ENCODE data around the gene TMEM203.

The TMEM203 gene

GRCh38 chr9:137163365-137163715 lies 42.1 kb downstream of the TMEM203 start:
- DNase-seq: no peak

- no peak for DNase-seq
Measured at GRCh38 chr9:137162505-137163364, 42.7 kb downstream of the TMEM203 start.

DNA sequence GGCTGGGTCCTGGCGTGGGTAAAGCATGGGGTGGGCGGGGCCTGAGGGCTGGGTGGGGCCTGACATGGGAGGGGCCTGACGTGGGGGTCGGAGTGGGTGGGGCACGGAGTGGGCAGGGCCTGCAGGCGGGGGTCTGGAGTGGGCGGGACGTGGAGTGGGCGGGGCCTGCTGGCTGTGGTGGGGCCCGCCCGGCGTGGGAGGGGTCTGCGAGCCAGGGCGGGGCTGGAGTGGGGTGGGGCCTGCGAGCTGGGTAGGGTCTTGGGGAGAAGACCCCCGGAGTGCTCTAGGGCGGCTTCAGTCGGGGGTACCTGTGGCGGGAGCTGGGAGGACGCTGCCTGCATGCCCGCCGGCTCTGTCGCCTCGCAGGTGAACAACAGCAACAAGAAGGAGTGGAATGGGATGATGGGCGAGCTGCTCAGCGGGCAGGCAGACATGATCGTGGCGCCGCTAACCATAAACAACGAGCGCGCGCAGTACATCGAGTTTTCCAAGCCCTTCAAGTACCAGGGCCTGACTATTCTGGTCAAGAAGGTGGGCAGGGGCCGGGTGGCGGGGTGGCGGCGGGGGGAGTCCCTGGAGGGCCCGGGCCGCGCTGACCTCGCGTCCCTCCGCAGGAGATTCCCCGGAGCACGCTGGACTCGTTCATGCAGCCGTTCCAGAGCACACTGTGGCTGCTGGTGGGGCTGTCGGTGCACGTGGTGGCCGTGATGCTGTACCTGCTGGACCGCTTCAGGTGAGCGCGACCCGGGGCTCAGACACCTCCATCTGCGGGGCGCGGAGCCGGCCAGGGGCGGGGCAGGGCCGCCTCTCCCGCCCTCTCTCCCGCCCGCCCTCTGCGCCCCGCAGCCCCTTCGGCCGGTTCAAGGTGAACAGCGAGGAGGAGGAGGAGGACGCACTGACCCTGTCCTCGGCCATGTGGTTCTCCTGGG lies 43.6 kb downstream of the TMEM203 start:
- no peak for DNase-seq

GRCh38 chr9:137160716-137161557 lies 44.5 kb downstream of the TMEM203 start:
- no peak for DNase-seq

DNA sequence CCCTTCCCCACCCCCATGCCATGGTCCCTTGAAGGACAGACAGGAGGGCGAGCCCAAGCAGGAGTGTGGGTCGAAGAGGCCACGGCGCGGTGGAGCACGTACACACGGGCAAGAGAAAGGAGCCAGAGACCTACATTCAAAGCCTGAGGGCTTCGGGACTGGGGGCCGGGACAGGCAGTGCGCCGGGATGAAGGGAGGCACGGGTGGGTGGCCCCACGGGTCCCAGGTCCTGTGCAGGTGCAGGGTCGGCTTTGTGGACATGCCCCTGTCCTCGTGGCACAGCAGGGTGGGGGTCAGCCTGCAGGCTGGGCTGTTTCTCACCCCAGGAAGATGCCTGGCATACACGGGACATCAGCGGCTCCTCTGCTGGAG lies 45.4 kb downstream of the TMEM203 start:
- no peak for DNase-seq

- no peak for DNase-seq
Measured at GRCh38 chr9:137159105-137160053, 46.1 kb downstream of the TMEM203 start.

- no peak for DNase-seq
Measured at GRCh38 chr9:137158625-137159024, 46.8 kb downstream of the TMEM203 start.

GRCh38 chr9:137157618-137158415 lies 47.6 kb downstream of the TMEM203 start:
- DNase-seq: no peak

- no peak for DNase-seq
Measured at GRCh38 chr9:137156567-137157375, 48.7 kb downstream of the TMEM203 start.

All from right hindlimb (tissue), 1 donor.